GM12875 (cell line): ENCODE measurements around the gene TNP2.

Experiments used
- H3K4me3 ChIP-seq: one replicate; pipeline ENCODE4 v1.5.1; 2011; ENCODE audit warnings: low read depth, low read length, control low read depth
- TF ChIP-seq, protein P1 (sequence below): IDR thresholded peaks from 2 replicates; pipeline ENCODE4 v1.5.1; 2011; ENCODE audit warnings: low read depth, mild to moderate bottlenecking, control low read depth, inconsistent platforms, low read length, moderate library complexity, borderline replicate concordance; ENCODE audit not compliant: insufficient read depth

TNP2 gene

DNA sequence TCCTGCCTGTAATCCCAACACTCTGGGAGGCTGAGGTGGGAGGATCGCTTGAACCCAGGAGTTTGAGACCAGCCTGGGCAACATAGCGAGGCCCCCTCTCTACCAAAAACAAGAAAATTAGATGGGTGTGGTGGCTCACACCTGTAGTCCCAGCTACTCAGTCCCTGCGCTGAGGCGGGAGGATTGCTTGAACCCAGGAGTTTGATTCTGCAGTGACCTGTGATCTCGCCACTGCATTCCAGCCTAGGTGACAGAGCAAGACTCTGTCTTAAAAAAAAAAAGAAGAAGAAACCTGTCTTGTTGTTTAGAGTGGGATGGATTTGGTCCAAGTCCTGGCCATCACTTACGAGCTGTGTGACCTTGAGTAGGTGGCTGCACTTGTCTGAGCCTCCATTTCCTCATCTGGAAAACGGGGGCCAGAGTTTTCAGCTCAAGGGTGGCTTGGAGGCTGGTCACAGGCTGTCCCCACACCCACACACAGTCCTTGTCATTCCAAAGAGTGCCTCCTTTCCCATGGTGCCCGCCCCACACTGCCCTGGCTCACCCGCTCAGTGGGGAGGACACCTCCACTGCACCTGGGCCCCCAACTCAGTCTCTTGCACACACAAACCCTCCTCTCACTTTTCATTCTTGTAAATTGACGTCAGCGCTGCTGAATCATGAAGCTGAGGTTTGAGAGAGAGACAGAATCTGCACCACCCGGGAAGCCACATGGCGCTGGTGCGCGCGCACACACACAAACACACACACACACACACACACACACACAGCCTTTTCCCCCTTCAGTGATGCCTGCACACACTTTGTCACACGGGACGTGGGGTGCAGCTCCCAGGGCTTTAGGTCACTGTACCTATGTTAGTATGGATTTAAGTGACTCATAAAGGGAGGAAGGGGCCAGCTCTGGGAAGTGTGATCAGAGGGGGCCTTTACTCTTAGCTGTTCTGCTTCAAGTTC lies 17.3 kb downstream of the TNP2 start:
- no peak overlapping the region for H3K4me3 ChIP-seq
- TF ChIP-seq, protein P1, sequence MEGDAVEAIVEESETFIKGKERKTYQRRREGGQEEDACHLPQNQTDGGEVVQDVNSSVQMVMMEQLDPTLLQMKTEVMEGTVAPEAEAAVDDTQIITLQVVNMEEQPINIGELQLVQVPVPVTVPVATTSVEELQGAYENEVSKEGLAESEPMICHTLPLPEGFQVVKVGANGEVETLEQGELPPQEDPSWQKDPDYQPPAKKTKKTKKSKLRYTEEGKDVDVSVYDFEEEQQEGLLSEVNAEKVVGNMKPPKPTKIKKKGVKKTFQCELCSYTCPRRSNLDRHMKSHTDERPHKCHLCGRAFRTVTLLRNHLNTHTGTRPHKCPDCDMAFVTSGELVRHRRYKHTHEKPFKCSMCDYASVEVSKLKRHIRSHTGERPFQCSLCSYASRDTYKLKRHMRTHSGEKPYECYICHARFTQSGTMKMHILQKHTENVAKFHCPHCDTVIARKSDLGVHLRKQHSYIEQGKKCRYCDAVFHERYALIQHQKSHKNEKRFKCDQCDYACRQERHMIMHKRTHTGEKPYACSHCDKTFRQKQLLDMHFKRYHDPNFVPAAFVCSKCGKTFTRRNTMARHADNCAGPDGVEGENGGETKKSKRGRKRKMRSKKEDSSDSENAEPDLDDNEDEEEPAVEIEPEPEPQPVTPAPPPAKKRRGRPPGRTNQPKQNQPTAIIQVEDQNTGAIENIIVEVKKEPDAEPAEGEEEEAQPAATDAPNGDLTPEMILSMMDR: no peak

DNA sequence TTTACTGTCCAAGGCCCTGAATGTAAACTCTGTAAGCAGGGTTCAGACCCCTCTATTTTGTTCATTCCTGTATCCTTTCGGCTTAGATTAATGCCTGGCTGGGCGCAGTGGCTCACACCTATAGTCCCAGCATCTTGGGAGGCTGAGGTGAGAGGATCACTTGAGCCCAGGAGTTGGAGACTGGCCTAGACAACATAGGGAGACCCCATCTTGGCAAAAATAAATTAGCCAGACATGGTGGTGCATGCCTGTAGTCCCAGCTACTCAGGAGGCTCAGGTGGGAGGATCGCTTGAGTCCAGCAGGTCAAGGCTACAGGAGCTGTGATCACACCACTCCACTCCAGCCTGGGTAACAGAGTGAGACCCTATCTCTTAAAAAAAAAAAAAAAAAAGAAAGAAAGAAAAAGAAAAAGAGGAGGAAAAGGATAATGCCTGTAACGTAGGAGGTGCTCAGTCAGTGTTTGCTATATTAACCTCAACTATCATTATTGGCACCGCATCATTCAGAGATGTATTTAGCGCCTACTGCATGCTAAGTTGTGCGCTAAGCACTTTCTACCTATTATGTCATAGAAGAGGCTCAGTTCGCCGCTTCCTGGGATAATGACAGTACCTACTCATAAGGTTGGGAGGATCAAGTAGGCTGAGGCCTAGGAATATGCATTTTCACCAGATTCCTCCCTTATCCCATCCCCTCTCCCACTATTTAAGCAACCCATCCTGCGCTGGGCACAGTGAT lies 18.2 kb downstream of the TNP2 start:
- H3K4me3 ChIP-seq: no peak overlapping the region
- TF ChIP-seq, protein P1: no peak

DNA sequence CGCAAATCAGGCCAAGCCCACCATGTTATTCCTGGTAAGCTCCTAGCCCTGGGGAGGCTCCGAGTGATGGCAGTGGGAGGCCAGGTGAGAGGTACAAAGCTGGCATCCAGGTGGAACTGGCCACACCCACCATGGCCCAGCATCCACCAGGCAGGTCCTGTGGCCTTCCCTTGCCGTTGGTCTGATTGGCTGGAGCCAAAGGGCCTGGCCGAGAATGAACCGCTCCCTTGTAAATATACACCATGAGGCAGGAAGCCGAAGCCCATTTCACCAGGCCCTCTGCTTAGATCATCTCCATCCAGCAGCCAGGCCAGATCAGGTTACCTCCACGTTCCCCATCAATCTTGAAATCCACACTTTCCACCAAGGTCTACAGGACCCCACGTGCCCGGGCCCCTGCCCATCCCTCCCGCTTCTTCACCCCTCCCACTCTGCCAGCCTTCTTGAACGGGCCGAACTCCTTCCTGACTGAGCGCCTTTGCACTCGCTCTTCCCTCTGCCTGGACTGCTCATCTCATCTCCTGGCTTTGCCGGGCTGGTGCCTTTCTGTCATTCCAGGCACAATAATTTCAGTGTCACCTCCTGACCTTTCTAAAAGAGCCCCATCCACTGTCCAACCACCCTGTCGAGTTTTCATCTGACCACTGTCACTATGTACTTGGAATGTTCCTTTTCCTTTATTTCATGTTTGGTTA lies 18.9 kb downstream of the TNP2 start:
- H3K4me3 ChIP-seq: no peak overlapping the region
- TF ChIP-seq, protein P1: no peak

DNA sequence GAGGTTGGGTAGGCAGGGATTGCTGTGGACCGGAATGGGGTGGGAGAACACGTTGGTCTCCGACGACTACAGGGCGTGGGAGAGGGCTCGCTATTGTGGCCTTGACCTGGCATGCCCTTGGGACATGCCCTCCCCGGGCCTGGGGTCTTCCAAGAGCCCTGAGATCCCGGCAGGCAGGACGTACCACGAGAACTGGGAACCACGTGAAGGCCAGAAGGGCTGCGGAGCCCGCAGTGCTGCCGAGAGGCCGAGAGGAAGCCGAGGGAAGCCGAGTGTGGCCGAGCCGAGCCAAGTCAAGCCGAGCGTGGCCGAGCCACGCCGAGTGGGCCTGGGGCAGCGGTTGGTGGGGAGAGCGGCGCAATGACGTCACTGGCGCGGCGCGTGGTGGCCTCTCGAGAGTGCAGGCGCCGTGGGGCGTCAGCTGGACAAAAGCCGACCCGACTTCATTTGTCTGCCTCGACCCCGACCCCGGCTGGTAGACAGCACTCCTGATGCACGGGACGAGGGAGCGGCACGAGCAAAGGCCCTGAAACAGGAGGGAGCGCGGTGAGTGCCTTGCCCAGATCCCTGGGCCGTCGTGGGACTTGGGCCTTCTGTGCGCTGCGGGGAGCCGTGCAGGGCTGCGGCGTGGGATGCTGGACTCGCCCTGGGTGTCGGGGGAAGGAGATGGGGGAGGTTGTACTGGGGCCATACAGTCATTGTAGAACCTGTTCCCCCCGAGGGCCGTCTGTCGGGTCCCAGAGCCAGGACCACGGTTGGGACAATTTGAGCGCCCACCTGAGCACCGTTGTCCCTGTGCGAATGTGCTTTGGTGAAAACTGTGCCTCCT lies 19.7 kb downstream of the TNP2 start:
- TF ChIP-seq, protein P1: no peak

DNA sequence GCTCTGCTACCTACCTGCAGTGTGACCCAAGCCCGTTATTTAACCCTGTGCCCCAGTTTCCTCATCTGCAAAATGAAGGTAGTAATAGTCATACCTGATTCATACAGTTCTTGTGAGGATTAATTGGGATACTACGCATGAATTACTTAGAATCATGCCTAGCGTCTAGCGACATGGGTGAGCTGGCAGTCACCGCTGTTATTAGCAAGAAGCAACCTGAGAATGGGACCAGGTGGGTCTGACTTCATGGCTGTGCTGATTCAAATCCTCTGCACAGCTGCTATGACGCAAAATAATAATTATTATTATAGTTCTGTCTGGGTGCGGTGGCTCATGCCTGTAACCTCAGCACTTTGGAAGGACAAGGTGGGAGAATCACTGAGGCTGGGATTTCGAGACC lies 21.0 kb downstream of the TNP2 start:
- H3K4me3 ChIP-seq: no peak overlapping the region
- TF ChIP-seq, protein P1: no peak

More for the DNA sequence above, 19.7 kb downstream of the TNP2 start:
- H3K4me3 ChIP-seq: no peak overlapping the region

DNA sequence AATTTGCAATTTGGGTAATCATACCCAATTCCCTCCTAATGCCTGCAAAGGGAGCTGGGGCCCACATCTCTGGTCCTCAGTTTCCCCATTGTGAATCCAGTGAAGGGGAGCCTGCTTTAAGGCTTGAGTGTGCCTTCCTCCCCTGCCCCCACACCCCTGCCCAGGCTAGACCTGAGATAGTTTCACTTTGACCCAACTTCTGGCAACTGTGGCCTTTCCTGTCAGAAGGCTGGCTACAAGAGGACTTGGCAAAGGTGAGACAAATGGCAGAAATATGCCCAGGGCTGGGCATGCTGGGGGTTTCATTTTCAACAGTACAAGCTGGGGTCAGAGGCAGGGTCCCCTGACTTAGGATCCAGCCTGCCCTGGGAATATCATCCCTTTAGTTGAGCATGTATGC lies 23.1 kb downstream of the TNP2 start:
- H3K4me3 ChIP-seq: no peak overlapping the region
- TF ChIP-seq, protein P1: no peak
